OCI-LY3 (cell line): ENCODE results near the gene NFIB.

Experiments
- EZH2phosphoT487 ChIP-seq: fragments of 200-600 bp; shearing (Covaris generic); IDR thresholded peaks from 2 replicates; pipeline ENCODE4 v1.6.1; 2018; ENCODE audit warnings: antibody characterized with exemption, mixed run types, low read depth
- TF ChIP-seq, protein P1 (sequence below): fragments of 200-600, 300-600 bp; sonication (generic); IDR thresholded peaks from 2 replicates; pipeline ENCODE4 v1.5.1; 2014; ENCODE audit warnings: antibody characterized with exemption, low read length, low read depth

DNA sequence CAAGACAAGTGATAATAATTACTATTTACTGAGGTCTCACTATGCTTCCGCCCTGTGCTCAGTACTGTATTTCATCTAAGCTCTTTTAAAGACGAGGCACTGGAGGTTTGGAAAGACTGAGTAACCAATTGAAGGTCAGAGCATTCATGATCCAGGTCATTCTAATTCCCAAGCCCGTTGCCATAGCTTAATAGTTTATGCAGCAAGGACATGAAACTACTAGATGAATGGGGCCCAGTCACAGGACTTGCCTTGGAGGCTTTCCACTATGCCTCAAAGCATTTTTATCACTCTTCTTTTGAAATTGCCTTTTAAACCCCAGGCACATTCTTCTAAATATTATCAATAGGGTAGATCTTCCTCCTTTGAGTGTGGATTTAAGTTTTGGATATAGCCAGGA, 17.2 kb upstream of the NFIB start:
- TF ChIP-seq, protein P1, sequence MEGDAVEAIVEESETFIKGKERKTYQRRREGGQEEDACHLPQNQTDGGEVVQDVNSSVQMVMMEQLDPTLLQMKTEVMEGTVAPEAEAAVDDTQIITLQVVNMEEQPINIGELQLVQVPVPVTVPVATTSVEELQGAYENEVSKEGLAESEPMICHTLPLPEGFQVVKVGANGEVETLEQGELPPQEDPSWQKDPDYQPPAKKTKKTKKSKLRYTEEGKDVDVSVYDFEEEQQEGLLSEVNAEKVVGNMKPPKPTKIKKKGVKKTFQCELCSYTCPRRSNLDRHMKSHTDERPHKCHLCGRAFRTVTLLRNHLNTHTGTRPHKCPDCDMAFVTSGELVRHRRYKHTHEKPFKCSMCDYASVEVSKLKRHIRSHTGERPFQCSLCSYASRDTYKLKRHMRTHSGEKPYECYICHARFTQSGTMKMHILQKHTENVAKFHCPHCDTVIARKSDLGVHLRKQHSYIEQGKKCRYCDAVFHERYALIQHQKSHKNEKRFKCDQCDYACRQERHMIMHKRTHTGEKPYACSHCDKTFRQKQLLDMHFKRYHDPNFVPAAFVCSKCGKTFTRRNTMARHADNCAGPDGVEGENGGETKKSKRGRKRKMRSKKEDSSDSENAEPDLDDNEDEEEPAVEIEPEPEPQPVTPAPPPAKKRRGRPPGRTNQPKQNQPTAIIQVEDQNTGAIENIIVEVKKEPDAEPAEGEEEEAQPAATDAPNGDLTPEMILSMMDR, result no peak
- TF ChIP-seq EZH2phosphoT487, result no peak
